OCI-LY1 (cell line): ENCODE measurements around the gene SYT2.

Source experiments
- EZH2 ChIP-seq: fragments of 200-600 bp; sonication (generic), shearing (Covaris generic); IDR thresholded peaks from 2 replicates; pipeline ENCODE4 v1.8.0; 2017; ENCODE audit warnings: borderline replicate concordance, mixed run types, mild to moderate bottlenecking, antibody characterized with exemption, low read length, moderate library complexity, mixed read lengths
- TF ChIP-seq, protein P1 (sequence below): fragments of 200-600 bp; sonication (generic), shearing (Covaris generic); IDR thresholded peaks from 2 replicates; pipeline ENCODE4 v1.5.1; 2017; ENCODE audit warnings: mild to moderate bottlenecking, antibody characterized with exemption, low read length, moderate library complexity, mixed read lengths

DNA sequence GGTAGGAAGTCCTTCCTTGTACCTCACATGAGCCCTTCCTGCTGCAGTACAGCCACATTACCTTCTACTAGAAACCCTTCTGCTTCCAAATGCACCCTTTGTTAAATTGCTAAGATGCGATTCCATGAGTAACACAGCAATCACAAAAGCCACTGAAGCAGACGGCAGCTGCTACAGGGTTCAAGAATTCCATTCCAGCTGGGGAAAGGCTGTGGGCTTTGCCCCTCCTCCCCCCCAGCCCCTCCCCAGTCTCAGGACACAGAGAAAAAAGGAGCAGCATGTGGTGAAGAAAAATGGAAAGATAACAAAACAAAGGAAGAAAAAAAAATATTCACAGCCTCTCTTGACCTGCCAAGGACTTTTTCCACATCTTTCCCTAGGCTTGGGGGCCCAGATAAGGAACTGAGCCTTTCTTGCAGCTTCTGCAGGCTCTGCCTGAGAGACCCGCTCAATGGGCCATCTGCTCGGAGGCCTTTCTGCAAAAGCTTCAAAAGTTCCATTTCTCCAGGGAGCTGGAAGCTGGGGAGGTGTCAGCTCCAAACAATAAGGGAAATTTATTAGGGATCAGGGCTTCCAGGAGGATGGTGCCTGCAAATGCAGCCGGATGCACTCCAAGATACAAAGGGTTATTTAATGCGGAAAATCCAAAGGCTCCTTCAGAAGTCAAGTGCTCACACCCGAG is 72.1 kb downstream of the SYT2 start:
- TF ChIP-seq, protein P1, sequence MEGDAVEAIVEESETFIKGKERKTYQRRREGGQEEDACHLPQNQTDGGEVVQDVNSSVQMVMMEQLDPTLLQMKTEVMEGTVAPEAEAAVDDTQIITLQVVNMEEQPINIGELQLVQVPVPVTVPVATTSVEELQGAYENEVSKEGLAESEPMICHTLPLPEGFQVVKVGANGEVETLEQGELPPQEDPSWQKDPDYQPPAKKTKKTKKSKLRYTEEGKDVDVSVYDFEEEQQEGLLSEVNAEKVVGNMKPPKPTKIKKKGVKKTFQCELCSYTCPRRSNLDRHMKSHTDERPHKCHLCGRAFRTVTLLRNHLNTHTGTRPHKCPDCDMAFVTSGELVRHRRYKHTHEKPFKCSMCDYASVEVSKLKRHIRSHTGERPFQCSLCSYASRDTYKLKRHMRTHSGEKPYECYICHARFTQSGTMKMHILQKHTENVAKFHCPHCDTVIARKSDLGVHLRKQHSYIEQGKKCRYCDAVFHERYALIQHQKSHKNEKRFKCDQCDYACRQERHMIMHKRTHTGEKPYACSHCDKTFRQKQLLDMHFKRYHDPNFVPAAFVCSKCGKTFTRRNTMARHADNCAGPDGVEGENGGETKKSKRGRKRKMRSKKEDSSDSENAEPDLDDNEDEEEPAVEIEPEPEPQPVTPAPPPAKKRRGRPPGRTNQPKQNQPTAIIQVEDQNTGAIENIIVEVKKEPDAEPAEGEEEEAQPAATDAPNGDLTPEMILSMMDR = no peak
- TF ChIP-seq EZH2 = no peak
